ENCODE results near the gene HNRNPUL1. TPM values are rescaled to one million over a fixed set of nuclear protein-coding genes. Genes with fewer than 3 reads are reported as not detected.

HNRNPUL1 gene
- total RNA-seq, 4 donors from 2014 or later: 129 to 180 (median 150) TPM

- TF ChIP-seq POLR2A (IDR thresholded peaks at IDR 0.05): no peak
- TF ChIP-seq, protein P1, sequence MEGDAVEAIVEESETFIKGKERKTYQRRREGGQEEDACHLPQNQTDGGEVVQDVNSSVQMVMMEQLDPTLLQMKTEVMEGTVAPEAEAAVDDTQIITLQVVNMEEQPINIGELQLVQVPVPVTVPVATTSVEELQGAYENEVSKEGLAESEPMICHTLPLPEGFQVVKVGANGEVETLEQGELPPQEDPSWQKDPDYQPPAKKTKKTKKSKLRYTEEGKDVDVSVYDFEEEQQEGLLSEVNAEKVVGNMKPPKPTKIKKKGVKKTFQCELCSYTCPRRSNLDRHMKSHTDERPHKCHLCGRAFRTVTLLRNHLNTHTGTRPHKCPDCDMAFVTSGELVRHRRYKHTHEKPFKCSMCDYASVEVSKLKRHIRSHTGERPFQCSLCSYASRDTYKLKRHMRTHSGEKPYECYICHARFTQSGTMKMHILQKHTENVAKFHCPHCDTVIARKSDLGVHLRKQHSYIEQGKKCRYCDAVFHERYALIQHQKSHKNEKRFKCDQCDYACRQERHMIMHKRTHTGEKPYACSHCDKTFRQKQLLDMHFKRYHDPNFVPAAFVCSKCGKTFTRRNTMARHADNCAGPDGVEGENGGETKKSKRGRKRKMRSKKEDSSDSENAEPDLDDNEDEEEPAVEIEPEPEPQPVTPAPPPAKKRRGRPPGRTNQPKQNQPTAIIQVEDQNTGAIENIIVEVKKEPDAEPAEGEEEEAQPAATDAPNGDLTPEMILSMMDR (IDR thresholded peaks at IDR 0.05): no peak
- 92 to 93% methylated on average over 5 of the region's 5 CpGs for WGBS, 2 donors
- H3K4me1 ChIP-seq: peaks cover 13 to 22% of the 10 kb centered on the region in 2 donors
- no peak overlapping the region for H3K27ac ChIP-seq
- no peak for DNase-seq
- peaks cover 67 to 71% of the 10 kb centered on the region in 2 donors for H3K36me3 ChIP-seq
- intact Hi-C loops (cut with DNase I): loop anchor here (5.0 kb wide), 1 partner anchor 38 kb away; no protein-coding TSS in a partner anchor
- H3K27me3 ChIP-seq: no peaks in the 10 kb centered on the region
- H3K4me3 ChIP-seq (replicated peaks in 1 of 3): no peak overlapping the region
- no peaks in the 10 kb centered on the region for H3K9me3 ChIP-seq
Observed at GRCh38 chr19:41269571-41269970, 5.4 kb downstream of the HNRNPUL1 start.

DNA sequence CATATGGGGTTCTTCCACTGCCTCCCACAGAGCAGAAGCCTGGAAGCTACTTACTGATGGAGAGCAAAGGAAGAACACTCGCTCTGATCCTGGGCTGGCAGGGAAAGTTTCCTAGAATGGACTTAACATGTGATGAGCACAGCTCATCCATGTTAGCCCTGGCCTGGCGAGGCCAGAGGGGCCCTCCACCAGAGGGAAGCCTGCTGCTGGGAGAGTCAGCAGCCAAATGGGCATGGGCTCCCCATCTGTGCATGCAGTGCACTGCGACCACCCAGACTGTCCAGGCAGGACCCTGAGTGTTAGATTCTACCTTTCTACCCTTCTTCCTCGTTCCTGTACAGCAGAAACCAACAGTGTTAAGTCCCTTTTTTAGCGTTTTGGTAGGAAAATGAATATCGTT lies 8.9 kb downstream of the HNRNPUL1 start:
- Histone ChIP-seq H3K4me3 (replicated peaks in 1 of 3) (no peak overlapping the region), H3K36me3 (peaks cover 99% of the 10 kb centered on the region in 2 donors), H3K27me3 (no peaks in the 10 kb centered on the region), H3K9me3 (no peaks in the 10 kb centered on the region), H3K27ac (no peak overlapping the region), H3K4me1 (no peaks in the 10 kb centered on the region)
- TF ChIP-seq, protein P1 (IDR thresholded peaks at IDR 0.05): no peak
- TF ChIP-seq POLR2A (IDR thresholded peaks at IDR 0.05): no peak
- DNase-seq: no peak
- intact Hi-C loops (cut with DNase I): no loop called here
- WGBS, 2 donors: 90 to 94% methylated on average over 6 of the region's 6 CpGs

- no peak for DNase-seq
- intact Hi-C loops (cut with DNase I): no loop called here
- H3K36me3 ChIP-seq: peaks cover 97 to 99% of the 10 kb centered on the region in 2 donors
- H3K27me3 ChIP-seq: no peaks in the 10 kb centered on the region
- H3K4me3 ChIP-seq (replicated peaks in 1 of 3): no peak overlapping the region
- H3K4me1 ChIP-seq: no peaks in the 10 kb centered on the region
- no peaks in the 10 kb centered on the region for H3K9me3 ChIP-seq
- TF ChIP-seq, protein P1 (IDR thresholded peaks at IDR 0.05): no peak
- no peak for TF ChIP-seq POLR2A (IDR thresholded peaks at IDR 0.05)
- no peak overlapping the region for H3K27ac ChIP-seq
- 94 to 95% methylated on average over 5 of the region's 5 CpGs for WGBS, 2 donors
Observed at GRCh38 chr19:41274802-41275201, 10.6 kb downstream of the HNRNPUL1 start.

- no peaks in the 10 kb centered on the region for H3K4me1 ChIP-seq
- TF ChIP-seq POLR2A (IDR thresholded peaks at IDR 0.05): no peak
- TF ChIP-seq, protein P1 (IDR thresholded peaks at IDR 0.05): no peak
- no peaks in the 10 kb centered on the region for H3K9me3 ChIP-seq
- no peak overlapping the region for H3K4me3 ChIP-seq (replicated peaks in 1 of 3)
- H3K36me3 ChIP-seq: peaks cover 96 to 98% of the 10 kb centered on the region in 2 donors
- DNase-seq: no peak
- no peak overlapping the region for H3K27ac ChIP-seq
- H3K27me3 ChIP-seq: no peaks in the 10 kb centered on the region
- intact Hi-C loops (cut with DNase I): no loop called here
- WGBS, 2 donors: 69% methylated on average over 3 of the region's 3 CpGs
Observed at GRCh38 chr19:41276231-41276630, 12.1 kb downstream of the HNRNPUL1 start.

GRCh38 chr19:41278478-41278877 lies 14.3 kb downstream of the HNRNPUL1 start:
- no peak overlapping the region for H3K4me3 ChIP-seq (replicated peaks in 1 of 3)
- WGBS, 2 donors: 93 to 98% methylated on average over 2 of the region's 2 CpGs
- no peaks in the 10 kb centered on the region for H3K4me1 ChIP-seq
- no peaks in the 10 kb centered on the region for H3K27me3 ChIP-seq
- H3K27ac ChIP-seq: no peak overlapping the region
- H3K36me3 ChIP-seq: peaks cover 91 to 94% of the 10 kb centered on the region in 2 donors
- intact Hi-C loops (cut with DNase I): no loop called here
- DNase-seq: no peak
- H3K9me3 ChIP-seq: no peaks in the 10 kb centered on the region
- TF ChIP-seq, protein P1 (IDR thresholded peaks at IDR 0.05): no peak
- TF ChIP-seq POLR2A (IDR thresholded peaks at IDR 0.05): no peak

All from thyroid gland (tissue), 4 donors.